GM18951 (cell line): ENCODE measurements around the gene CACNG1.
"Not testable (repeated sequence)": the region's sequence is repeated elsewhere in the genome, so short reads cannot be mapped to it uniquely, and the experiment has no call there.

Source experiments
- POLR2A ChIP-seq: IDR thresholded peaks from 4 replicates; pipeline ENCODE4 v1.6.1; 2011; ENCODE audit warnings: mild to moderate bottlenecking; ENCODE audit not compliant: insufficient read length, insufficient read depth; ENCODE audit errors: extremely low read depth
- in situ Hi-C: fragments of 300-500 bp; cut with MboI; formaldehyde crosslinking; loops from one replicate; pipeline ENCODE4 v1.12.0; 2022; ENCODE audit warnings: low sequenced_read_pairs, mixed read lengths, inconsistent platforms; ENCODE audit not compliant: unreplicated experiment

Gene CACNG1

GRCh38 chr17:67090341-67090740 is 46.0 kb downstream of the CACNG1 start:
- in situ Hi-C loops, result no loop called here
- no peak for TF ChIP-seq POLR2A

- in situ Hi-C loops, result no loop called here
- TF ChIP-seq POLR2A, result no peak
These were observed 47.9 kb downstream of the CACNG1 start for GRCh38 chr17:67092291-67092690.

- in situ Hi-C loops, result not testable (repeated sequence)
These were observed 48.4 kb downstream of the CACNG1 start for GRCh38 chr17:67092710-67093109.

GRCh38 chr17:67093348-67093747 is 49.0 kb downstream of the CACNG1 start:
- TF ChIP-seq POLR2A, result no peak
- in situ Hi-C loops, result no loop called here

GRCh38 chr17:67095291-67095690 is 50.9 kb downstream of the CACNG1 start:
- in situ Hi-C loops, result not testable (repeated sequence)

- no peak for TF ChIP-seq POLR2A
- in situ Hi-C loops, result no loop called here
These were observed 51.4 kb downstream of the CACNG1 start for GRCh38 chr17:67095803-67096202.

GRCh38 chr17:67096609-67097008 is 52.3 kb downstream of the CACNG1 start:
- no peak for TF ChIP-seq POLR2A
- in situ Hi-C loops, result no loop called here

- no peak for TF ChIP-seq POLR2A
- in situ Hi-C loops, result no loop called here
These were observed 53.7 kb downstream of the CACNG1 start for GRCh38 chr17:67098006-67098405.

- in situ Hi-C loops, result not testable (repeated sequence)
These were observed 60.3 kb downstream of the CACNG1 start for GRCh38 chr17:67104641-67105040.

- in situ Hi-C loops, result no loop called here
- no peak for TF ChIP-seq POLR2A
These were observed 60.9 kb downstream of the CACNG1 start for GRCh38 chr17:67105213-67105612.
